Smooth muscle cell (in vitro differentiated cells): ENCODE data around the gene ST8SIA5. TPM values are rescaled to one million over a fixed set of nuclear protein-coding genes. Genes with fewer than 3 reads are reported as not detected.
A peak's percentile ranks its signal among the peaks of the same experiment; 100 is the strongest.

Source experiments
- DNase-seq: peaks from one replicate; lab custom pipeline; 2025; ENCODE audit not compliant: unreplicated experiment; lab: John Stamatoyannopoulos, UW
- H2AFZ ChIP-seq: fragments of 200-600 bp; sonication (generic); 2 replicates; pipeline ENCODE4 v1.6.0; 2016; ENCODE audit warnings: antibody characterized with exemption, low read depth, mild to moderate bottlenecking
- H3F3A ChIP-seq: fragments of 200-600 bp; sonication (generic); 2 replicates; pipeline ENCODE4 v1.6.0; 2017; ENCODE audit warnings: antibody characterized with exemption, low read depth
- H3K27ac ChIP-seq: fragments of 200-600 bp; sonication (generic); 2 replicates; pipeline ENCODE4 v1.5.1; 2016; ENCODE audit warnings: low read depth, mild to moderate bottlenecking
- H3K27me3 ChIP-seq: fragments of 200-600 bp; sonication (generic); 2 replicates; pipeline ENCODE4 v1.6.1; 2016; ENCODE audit warnings: low read depth, mild to moderate bottlenecking
- H3K36me3 ChIP-seq: fragments of 200-600 bp; sonication (generic); 2 replicates; pipeline ENCODE4 v1.5.1; 2016; ENCODE audit warnings: low read depth
- H3K4me1 ChIP-seq: fragments of 200-600 bp; sonication (generic); 2 replicates; pipeline ENCODE4 v1.5.1; 2016; ENCODE audit warnings: low read depth
- H3K4me2 ChIP-seq: fragments of 200-600 bp; sonication (generic); 2 replicates; pipeline ENCODE4 v1.6.0; 2016; ENCODE audit warnings: mild to moderate bottlenecking
- H3K4me3 ChIP-seq: fragments of 200-600 bp; sonication (generic); 2 replicates; pipeline ENCODE4 v1.5.1; 2016; ENCODE audit warnings: mild to moderate bottlenecking
- H3K79me2 ChIP-seq: fragments of 200-600 bp; sonication (generic); 2 replicates; pipeline ENCODE4 v1.6.0; 2016; ENCODE audit warnings: low read depth, mild to moderate bottlenecking
- H3K9ac ChIP-seq: fragments of 200-600 bp; sonication (generic); 2 replicates; pipeline ENCODE4 v1.6.0; 2016; ENCODE audit warnings: low read depth
- H3K9me3 ChIP-seq: fragments of 200-600 bp; sonication (generic); replicated peaks from 2 replicates; pipeline ENCODE4 v1.5.1; 2016; ENCODE audit warnings: low read depth
- H4K20me1 ChIP-seq: fragments of 200-600 bp; sonication (generic); 2 replicates; pipeline ENCODE4 v1.6.0; 2016; ENCODE audit warnings: low read depth
- CTCF ChIP-seq: fragments of 200-600 bp; sonication (generic); IDR thresholded peaks from 2 replicates; pipeline ENCODE4 v1.5.1; 2017; ENCODE audit warnings: borderline replicate concordance, mild to moderate bottlenecking, antibody characterized with exemption; ENCODE audit not compliant: insufficient read depth, poor library complexity, severe bottlenecking
- WGBS: methylation state at CpG from one replicate; pipeline ENCODE4 v1.1.7; 2016; ENCODE audit warnings: low lambda C conversion rate; 5-methylcytosine and 5-hydroxymethylcytosine counted together
- polyA plus RNA-seq: library from polyadenylated mRNA; unstranded; fragments of >200 nt; fragmentation: Nextera tagmentation; extraction: Ambion mirVana; gene quantifications from 2 replicates; pipeline ENCODE4 v1.2.1, GENCODE V29; 2016
- total RNA-seq: library from RNA; depleted of rRNA; stranded (reverse); fragments of >200 nt; gene quantifications from 2 replicates; pipeline ENCODE4 v1.2.3, GENCODE V29; 2014

ST8SIA5 gene
- total and polyA plus RNA-seq, 2 experiments from 2014 or later = 0.22 TPM; not detected in 1

GRCh38 chr18:46761059-46761769 is 4.4 kb upstream of the ST8SIA5 start:
- WGBS = 66% methylated on average over 2 of the region's 2 CpGs
- Histone ChIP-seq H3K4me2 (no peak overlapping the region), H4K20me1 (no peaks in the 10 kb centered on the region), H3K36me3 (no peaks in the 10 kb centered on the region), H3F3A (no peaks in the 10 kb centered on the region), H3K27ac (no peak overlapping the region), H3K9me3 (no peaks in the 10 kb centered on the region), H3K79me2 (no peaks in the 10 kb centered on the region), H3K9ac (no peak overlapping the region), H2AFZ (no peak overlapping the region), H3K4me1 (peaks cover 8% of the 10 kb centered on the region), H3K4me3 (no peak overlapping the region), H3K27me3 (peaks cover 75% of the 10 kb centered on the region)
- no peak for DNase-seq
- TF ChIP-seq CTCF = no peak

GRCh38 chr18:46759890-46760289 is 3.0 kb upstream of the ST8SIA5 start:
- peaks cover 82% of the 10 kb centered on the region for H3K27me3 ChIP-seq
- no peak for DNase-seq
- WGBS = 84% methylated on average over 6 of the region's 6 CpGs

GRCh38 chr18:46756025-46756558 is 761 bp downstream of the ST8SIA5 start:
- Histone ChIP-seq H3K4me2 (peak overlapping the region; percentile 84), H3K9ac (no peak overlapping the region), H3K4me3 (peak overlapping the region; percentile 42), H3K9me3 (no peaks in the 10 kb centered on the region), H3K36me3 (no peaks in the 10 kb centered on the region), H4K20me1 (no peaks in the 10 kb centered on the region), H3K27ac (no peak overlapping the region), H3F3A (no peaks in the 10 kb centered on the region), H3K79me2 (no peaks in the 10 kb centered on the region), H3K4me1 (peaks cover 8% of the 10 kb centered on the region), H3K27me3 (peaks cover 90% of the 10 kb centered on the region), H2AFZ (no peak overlapping the region)
- no peak for TF ChIP-seq CTCF
- 13% methylated on average over 41 of the region's 41 CpGs for WGBS
- no peak for DNase-seq

More at GRCh38 chr18:46759890-46760289, 3.0 kb upstream of the ST8SIA5 start:
- no peak overlapping the region for H3K4me3 ChIP-seq
- H3K79me2 ChIP-seq = no peaks in the 10 kb centered on the region
- peaks cover 8% of the 10 kb centered on the region for H3K4me1 ChIP-seq
- H3K9me3 ChIP-seq = no peaks in the 10 kb centered on the region
- no peak overlapping the region for H3K27ac ChIP-seq
- no peaks in the 10 kb centered on the region for H4K20me1 ChIP-seq
- no peak overlapping the region for H3K9ac ChIP-seq
- TF ChIP-seq CTCF = no peak
- no peak overlapping the region for H3K4me2 ChIP-seq
- H3K36me3 ChIP-seq = no peaks in the 10 kb centered on the region
- H3F3A ChIP-seq = no peaks in the 10 kb centered on the region
- no peak overlapping the region for H2AFZ ChIP-seq
